HepG2 (cell line): Measurements from ENCODE around the gene SLC22A4. TPM values are rescaled to one million over a fixed set of nuclear protein-coding genes. Genes with fewer than 3 reads are reported as not detected.

Source experiments
- ARID5B ChIP-seq: IDR thresholded peaks from 2 replicates; pipeline ENCODE4 v1.4.0; 2020; ENCODE audit warnings: mild to moderate bottlenecking, missing genetic modification reagents
- DNMT1 ChIP-seq: sonication (generic); formaldehyde crosslinking; IDR thresholded peaks from 2 replicates; pipeline ENCODE4 v1.5.1; 2020; ENCODE audit warnings: mild to moderate bottlenecking, missing genetic modification reagents
- GABPA ChIP-seq, 2 experiments: IDR thresholded peaks; 2 replicates each; pipeline ENCODE4 v1.6.1; 2011 to 2016; ENCODE audit warnings: low read depth in 2 of 2, low read length in 1 of 2, missing biosample characterization in 1 of 2, missing genetic modification characterization in 1 of 2
- HOXA5 ChIP-seq: sonication (generic); formaldehyde crosslinking; IDR thresholded peaks from 2 replicates; pipeline ENCODE4 v1.4.0; 2020; ENCODE audit warnings: missing genetic modification reagents
- NFKBIZ ChIP-seq: IDR thresholded peaks from 2 replicates; pipeline ENCODE4 v1.6.1; 2018; ENCODE audit warnings: missing genetic modification reagents, missing compliant biosample characterization
- SMAD3 ChIP-seq: sonication (generic); formaldehyde crosslinking; IDR thresholded peaks from 2 replicates; pipeline ENCODE4 v1.4.0; 2020; ENCODE audit warnings: missing genetic modification reagents
- SPEN ChIP-seq: sonication (generic); formaldehyde crosslinking; IDR thresholded peaks from 2 replicates; pipeline ENCODE4 v1.5.1; 2020; ENCODE audit warnings: low read depth, mild to moderate bottlenecking, missing genetic modification reagents
- TBX2 ChIP-seq: sonication (generic); formaldehyde crosslinking; IDR thresholded peaks from 2 replicates; pipeline ENCODE4 v1.5.0; 2020; ENCODE audit warnings: missing genetic modification reagents, mild to moderate bottlenecking, borderline replicate concordance
- TMF1 ChIP-seq: sonication (generic); formaldehyde crosslinking; IDR thresholded peaks from 2 replicates; pipeline ENCODE4 v1.8.1; 2022; ENCODE audit warnings: low read depth, missing genetic modification reagents
- ZFP91 ChIP-seq: sonication (generic); formaldehyde crosslinking; IDR thresholded peaks from 2 replicates; pipeline ENCODE4 v1.9.0; 2022; ENCODE audit warnings: missing genetic modification reagents, mild to moderate bottlenecking, borderline replicate concordance
- ZNF367 ChIP-seq: sonication (generic); formaldehyde crosslinking; IDR thresholded peaks from 2 replicates; pipeline ENCODE4 v1.4.0; 2020; ENCODE audit warnings: missing genetic modification reagents, borderline replicate concordance
- ZNF589 ChIP-seq: sonication (generic); formaldehyde crosslinking; conservative IDR thresholded peaks from 2 replicates; pipeline ENCODE4 v1.8.0; 2022; ENCODE audit warnings: mild to moderate bottlenecking, moderate library complexity, missing genetic modification reagents
- ZNF761 ChIP-seq: sonication (generic); formaldehyde crosslinking; conservative IDR thresholded peaks from 2 replicates; pipeline ENCODE4 v1.4.0; 2020; ENCODE audit warnings: mild to moderate bottlenecking, missing genetic modification reagents
- polyA plus RNA-seq, 8 experiments: library from polyadenylated mRNA; depleted of rRNA in 3 of 8; stranded (reverse) in 7 of 8; unstranded in 1 of 8; fragments of >200 nt; fragmentation: Illumina TruSeq in 4 of 8; extraction: Trizol in 4 of 8; gene quantifications; 2 replicates each; pipeline versions ENCODE4 v1.2.1 to v1.2.3, GENCODE V29; 2011 to 2016; ENCODE audit warnings: low read depth in 4 of 8, missing spikeins in 1 of 8, mixed read lengths in 1 of 8; ENCODE audit not compliant: insufficient read depth in 1 of 8
- total RNA-seq, 5 experiments: library from RNA; depleted of rRNA; stranded (reverse); fragments of >200 nt; fragmentation: Illumina TruSeq; extraction: Trizol; gene quantifications; 2 replicates each; pipeline ENCODE4 v1.2.3, GENCODE V29; 2016; ENCODE audit warnings: low read depth in 1 of 5
- TF ChIP-seq, protein P1 (sequence below): sonication (generic); formaldehyde crosslinking; IDR thresholded peaks from 2 replicates; pipeline ENCODE4 v1.5.0; 2020; ENCODE audit warnings: mild to moderate bottlenecking, missing genetic modification reagents, borderline replicate concordance

Gene SLC22A4
- total and polyA plus RNA-seq, 2 of the 13 experiments (the other 11 are each of a cell fraction or from before 2014, with no cell fraction given), result 0.33 to 0.62 TPM

DNA sequence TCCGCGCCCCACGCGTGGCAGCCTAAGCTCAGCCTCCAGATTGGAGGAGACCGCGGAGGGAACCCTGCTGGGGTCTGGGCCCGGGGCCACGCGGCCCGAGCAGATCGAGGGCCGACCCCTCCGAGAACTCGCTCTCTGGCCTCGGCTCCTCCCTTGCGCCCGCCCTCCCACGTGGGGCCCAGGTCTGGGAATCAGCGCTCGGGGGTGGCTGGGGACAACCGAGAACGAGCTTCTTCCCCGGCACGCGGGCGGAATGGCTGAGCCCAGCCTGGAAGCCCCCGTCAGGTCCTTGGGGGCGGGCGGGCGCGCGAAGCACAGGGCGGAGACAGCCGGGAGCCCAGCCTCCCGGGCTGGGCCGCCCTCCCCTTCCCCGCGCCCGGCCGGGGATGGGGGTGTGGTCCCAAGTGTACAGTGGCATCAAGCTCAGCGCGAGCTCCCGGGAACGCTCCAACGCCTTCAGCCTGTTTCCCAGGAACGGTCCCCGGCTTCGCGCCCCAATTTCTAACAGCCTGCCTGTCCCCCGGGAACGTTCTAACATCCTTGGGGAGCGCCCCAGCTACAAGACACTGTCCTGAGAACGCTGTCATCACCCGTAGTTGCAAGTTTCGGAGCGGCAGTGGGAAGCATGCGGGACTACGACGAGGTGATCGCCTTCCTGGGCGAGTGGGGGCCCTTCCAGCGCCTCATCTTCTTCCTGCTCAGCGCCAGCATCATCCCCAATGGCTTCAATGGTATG, at the start of gene SLC22A4 (continued):
- TF ChIP-seq GABPA (IDR thresholded peaks at IDR 0.05; ENCODE audit: low read depth, low read length) (no peak), GABPA (CRISPR knock-in tag; IDR thresholded peaks at IDR 0.05; ENCODE audit: low read depth) (no peak), SMAD3 (CRISPR knock-in tag) (no peak), ZNF761 (CRISPR knock-in tag) (peak; percentile 75; the same call in 1 of the 2 replicates), TBX2 (CRISPR knock-in tag) (peak; percentile 68), SPEN (peak; percentile 68; the same call in 1 of the 2 replicates), ZNF589 (peak; percentile 14), ZNF367 (CRISPR knock-in tag) (peak; percentile 13; the same call in 1 of the 2 replicates), HOXA5 (CRISPR knock-in tag) (peak; percentile 58), TMF1 (CRISPR knock-in tag) (0 out of 2 replicates have a peak, but pooled peaks have one; percentile 0), DNMT1 (CRISPR knock-in tag) (0 out of 2 replicates have a peak, but pooled peaks have one; percentile 20), ZFP91 (no peak; the same call in 1 of the 2 replicates), NFKBIZ (CRISPR knock-in tag) (peak; percentile 55; the same call in 1 of the 2 replicates), ARID5B (CRISPR knock-in tag) (peak; percentile 60)
- TF ChIP-seq, protein P1, sequence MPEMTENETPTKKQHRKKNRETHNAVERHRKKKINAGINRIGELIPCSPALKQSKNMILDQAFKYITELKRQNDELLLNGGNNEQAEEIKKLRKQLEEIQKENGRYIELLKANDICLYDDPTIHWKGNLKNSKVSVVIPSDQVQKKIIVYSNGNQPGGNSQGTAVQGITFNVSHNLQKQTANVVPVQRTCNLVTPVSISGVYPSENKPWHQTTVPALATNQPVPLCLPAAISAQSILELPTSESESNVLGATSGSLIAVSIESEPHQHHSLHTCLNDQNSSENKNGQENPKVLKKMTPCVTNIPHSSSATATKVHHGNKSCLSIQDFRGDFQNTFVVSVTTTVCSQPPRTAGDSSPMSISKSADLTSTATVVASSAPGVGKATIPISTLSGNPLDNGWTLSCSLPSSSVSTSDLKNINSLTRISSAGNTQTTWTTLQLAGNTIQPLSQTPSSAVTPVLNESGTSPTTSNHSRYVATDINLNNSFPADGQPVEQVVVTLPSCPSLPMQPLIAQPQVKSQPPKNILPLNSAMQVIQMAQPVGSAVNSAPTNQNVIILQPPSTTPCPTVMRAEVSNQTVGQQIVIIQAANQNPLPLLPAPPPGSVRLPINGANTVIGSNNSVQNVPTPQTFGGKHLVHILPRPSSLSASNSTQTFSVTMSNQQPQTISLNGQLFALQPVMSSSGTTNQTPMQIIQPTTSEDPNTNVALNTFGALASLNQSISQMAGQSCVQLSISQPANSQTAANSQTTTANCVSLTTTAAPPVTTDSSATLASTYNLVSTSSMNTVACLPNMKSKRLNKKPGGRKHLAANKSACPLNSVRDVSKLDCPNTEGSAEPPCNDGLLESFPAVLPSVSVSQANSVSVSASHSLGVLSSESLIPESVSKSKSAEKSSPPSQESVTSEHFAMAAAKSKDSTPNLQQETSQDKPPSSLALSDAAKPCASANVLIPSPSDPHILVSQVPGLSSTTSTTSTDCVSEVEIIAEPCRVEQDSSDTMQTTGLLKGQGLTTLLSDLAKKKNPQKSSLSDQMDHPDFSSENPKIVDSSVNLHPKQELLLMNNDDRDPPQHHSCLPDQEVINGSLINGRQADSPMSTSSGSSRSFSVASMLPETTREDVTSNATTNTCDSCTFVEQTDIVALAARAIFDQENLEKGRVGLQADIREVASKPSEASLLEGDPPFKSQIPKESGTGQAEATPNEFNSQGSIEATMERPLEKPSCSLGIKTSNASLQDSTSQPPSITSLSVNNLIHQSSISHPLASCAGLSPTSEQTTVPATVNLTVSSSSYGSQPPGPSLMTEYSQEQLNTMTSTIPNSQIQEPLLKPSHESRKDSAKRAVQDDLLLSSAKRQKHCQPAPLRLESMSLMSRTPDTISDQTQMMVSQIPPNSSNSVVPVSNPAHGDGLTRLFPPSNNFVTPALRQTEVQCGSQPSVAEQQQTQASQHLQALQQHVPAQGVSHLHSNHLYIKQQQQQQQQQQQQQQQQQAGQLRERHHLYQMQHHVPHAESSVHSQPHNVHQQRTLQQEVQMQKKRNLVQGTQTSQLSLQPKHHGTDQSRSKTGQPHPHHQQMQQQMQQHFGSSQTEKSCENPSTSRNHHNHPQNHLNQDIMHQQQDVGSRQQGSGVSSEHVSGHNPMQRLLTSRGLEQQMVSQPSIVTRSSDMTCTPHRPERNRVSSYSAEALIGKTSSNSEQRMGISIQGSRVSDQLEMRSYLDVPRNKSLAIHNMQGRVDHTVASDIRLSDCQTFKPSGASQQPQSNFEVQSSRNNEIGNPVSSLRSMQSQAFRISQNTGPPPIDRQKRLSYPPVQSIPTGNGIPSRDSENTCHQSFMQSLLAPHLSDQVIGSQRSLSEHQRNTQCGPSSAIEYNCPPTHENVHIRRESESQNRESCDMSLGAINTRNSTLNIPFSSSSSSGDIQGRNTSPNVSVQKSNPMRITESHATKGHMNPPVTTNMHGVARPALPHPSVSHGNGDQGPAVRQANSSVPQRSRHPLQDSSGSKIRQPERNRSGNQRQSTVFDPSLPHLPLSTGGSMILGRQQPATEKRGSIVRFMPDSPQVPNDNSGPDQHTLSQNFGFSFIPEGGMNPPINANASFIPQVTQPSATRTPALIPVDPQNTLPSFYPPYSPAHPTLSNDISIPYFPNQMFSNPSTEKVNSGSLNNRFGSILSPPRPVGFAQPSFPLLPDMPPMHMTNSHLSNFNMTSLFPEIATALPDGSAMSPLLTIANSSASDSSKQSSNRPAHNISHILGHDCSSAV, result peak; percentile 64; the same call in 1 of the 2 replicates
